ENCODE measurements around the gene GNG7. TPM values are rescaled to one million over a fixed set of nuclear protein-coding genes. Genes with fewer than 3 reads are reported as not detected.
"Not testable (repeated sequence)": the region's sequence is repeated elsewhere in the genome, so short reads cannot be mapped to it uniquely, and the experiment has no call there.

The GNG7 gene
- total RNA-seq, 2 donors from 2014 or later, result 2.1 to 4.5 TPM

GRCh38 chr19:2507109-2507508 lies 195.4 kb downstream of the GNG7 start:
- H3K27me3 Mint-ChIP-seq, result no peaks in the 10 kb centered on the region
- peak overlapping the region; percentile 21 for H3K4me3 Mint-ChIP-seq
- no peaks in the 10 kb centered on the region for H3K9me3 ChIP-seq (ENCODE audit: control insufficient read depth, low read length, poor library complexity, severe bottlenecking)
- no peaks in the 10 kb centered on the region for H3K36me3 Mint-ChIP-seq (ENCODE audit: low read depth)
- peaks cover 21% of the 10 kb centered on the region for H3K4me1 Mint-ChIP-seq
- peak; percentile 55 for ATAC-seq
- no peak overlapping the region for H3K27ac Mint-ChIP-seq
- no peak for DNase-seq

GRCh38 chr19:2506656-2507055 lies 195.8 kb downstream of the GNG7 start:
- DNase-seq; ATAC-seq; H3K27me3 Mint-ChIP-seq; H3K36me3 Mint-ChIP-seq (ENCODE audit: low read depth); H3K27ac Mint-ChIP-seq; H3K9me3 ChIP-seq (ENCODE audit: control insufficient read depth, low read length, poor library complexity, severe bottlenecking); H3K4me3 Mint-ChIP-seq: not testable (repeated sequence)
- H3K4me1 Mint-ChIP-seq, result peaks cover 21% of the 10 kb centered on the region

- Mint-ChIP-seq H3K27ac (peak overlapping the region; percentile 96), H3K4me3 (peak overlapping the region; percentile 78), H3K27me3 (no peaks in the 10 kb centered on the region), H3K4me1 (peaks cover 21% of the 10 kb centered on the region), H3K36me3 (ENCODE audit: low read depth) (no peaks in the 10 kb centered on the region)
- ATAC-seq (peak; percentile 89), DNase-seq (peak; percentile 40 to 66 (median 41))
- H3K9me3 ChIP-seq (ENCODE audit: control insufficient read depth, low read length, poor library complexity, severe bottlenecking), result no peaks in the 10 kb centered on the region
Measured at GRCh38 chr19:2503521-2504109, 198.9 kb downstream of the GNG7 start.

GRCh38 chr19:2500841-2501261 lies 201.6 kb downstream of the GNG7 start:
- Mint-ChIP-seq H3K27ac (no peak overlapping the region), H3K4me3 (no peak overlapping the region), H3K4me1 (peaks cover 18% of the 10 kb centered on the region), H3K27me3 (no peaks in the 10 kb centered on the region), H3K36me3 (ENCODE audit: low read depth) (no peaks in the 10 kb centered on the region)
- no peaks in the 10 kb centered on the region for H3K9me3 ChIP-seq (ENCODE audit: control insufficient read depth, low read length, poor library complexity, severe bottlenecking)
- DNase-seq (no peak), ATAC-seq (no peak)

GRCh38 chr19:2500156-2500555 lies 202.3 kb downstream of the GNG7 start:
- ATAC-seq, result no peak
- Mint-ChIP-seq H3K27me3 (no peaks in the 10 kb centered on the region), H3K27ac (peak overlapping the region; percentile 3), H3K4me3 (no peak overlapping the region), H3K36me3 (ENCODE audit: low read depth) (no peaks in the 10 kb centered on the region), H3K4me1 (peaks cover 20% of the 10 kb centered on the region)
- no peak for DNase-seq
- H3K9me3 ChIP-seq (ENCODE audit: control insufficient read depth, low read length, poor library complexity, severe bottlenecking), result no peaks in the 10 kb centered on the region

- no peak overlapping the region for H3K4me3 Mint-ChIP-seq
- peaks cover 19% of the 10 kb centered on the region for H3K4me1 Mint-ChIP-seq
- H3K27ac Mint-ChIP-seq, result no peak overlapping the region
- no peaks in the 10 kb centered on the region for H3K27me3 Mint-ChIP-seq
- no peaks in the 10 kb centered on the region for H3K9me3 ChIP-seq (ENCODE audit: control insufficient read depth, low read length, poor library complexity, severe bottlenecking)
- DNase-seq (no peak), ATAC-seq (no peak)
- no peaks in the 10 kb centered on the region for H3K36me3 Mint-ChIP-seq (ENCODE audit: low read depth)
Measured at GRCh38 chr19:2497186-2497585, 205.3 kb downstream of the GNG7 start.

GRCh38 chr19:2495651-2496316 lies 206.7 kb downstream of the GNG7 start:
- no peak for DNase-seq

GRCh38 chr19:2495130-2495641 lies 207.3 kb downstream of the GNG7 start:
- DNase-seq (peak in 1 of 3 donors; percentile 13), ATAC-seq (peak; percentile 48)
- Mint-ChIP-seq H3K4me3 (peak overlapping the region; percentile 84), H3K27ac (no peak overlapping the region), H3K36me3 (ENCODE audit: low read depth) (no peaks in the 10 kb centered on the region), H3K27me3 (peaks cover 8% of the 10 kb centered on the region), H3K4me1 (peaks cover 19% of the 10 kb centered on the region)
- H3K9me3 ChIP-seq (ENCODE audit: control insufficient read depth, low read length, poor library complexity, severe bottlenecking), result no peaks in the 10 kb centered on the region

More at GRCh38 chr19:2495651-2496316, 206.7 kb downstream of the GNG7 start:
- ATAC-seq, result no peak
- peak overlapping the region; percentile 73 for H3K4me3 Mint-ChIP-seq
- H3K27me3 Mint-ChIP-seq, result peaks cover 6% of the 10 kb centered on the region
- H3K36me3 Mint-ChIP-seq (ENCODE audit: low read depth), result no peaks in the 10 kb centered on the region
- peak overlapping the region; percentile 82 for H3K27ac Mint-ChIP-seq
- peaks cover 19% of the 10 kb centered on the region for H3K4me1 Mint-ChIP-seq
- H3K9me3 ChIP-seq (ENCODE audit: control insufficient read depth, low read length, poor library complexity, severe bottlenecking), result no peaks in the 10 kb centered on the region

GRCh38 chr19:2494447-2495129 lies 207.9 kb downstream of the GNG7 start:
- no peak overlapping the region for H3K27ac Mint-ChIP-seq
- peak overlapping the region; percentile 84 for H3K4me3 Mint-ChIP-seq
- ATAC-seq (peak; percentile 80), DNase-seq (peak; percentile 19 to 64 (median 60))
- no peaks in the 10 kb centered on the region for H3K9me3 ChIP-seq (ENCODE audit: control insufficient read depth, low read length, poor library complexity, severe bottlenecking)
- peaks cover 11% of the 10 kb centered on the region for H3K27me3 Mint-ChIP-seq
- peaks cover 22% of the 10 kb centered on the region for H3K4me1 Mint-ChIP-seq
- no peaks in the 10 kb centered on the region for H3K36me3 Mint-ChIP-seq (ENCODE audit: low read depth)

- Mint-ChIP-seq H3K4me1 (peaks cover 24% of the 10 kb centered on the region), H3K27ac (no peak overlapping the region), H3K27me3 (peaks cover 12% of the 10 kb centered on the region), H3K36me3 (ENCODE audit: low read depth) (no peaks in the 10 kb centered on the region), H3K4me3 (peak overlapping the region; percentile 84)
- DNase-seq (no peak), ATAC-seq (no peak)
- H3K9me3 ChIP-seq (ENCODE audit: control insufficient read depth, low read length, poor library complexity, severe bottlenecking), result no peaks in the 10 kb centered on the region
Measured at GRCh38 chr19:2494084-2494446, 208.4 kb downstream of the GNG7 start.

- not testable (repeated sequence) for ATAC-seq; H3K36me3 Mint-ChIP-seq (ENCODE audit: low read depth); DNase-seq; H3K9me3 ChIP-seq (ENCODE audit: control insufficient read depth, low read length, poor library complexity, severe bottlenecking); H3K27ac Mint-ChIP-seq
- H3K4me1 Mint-ChIP-seq, result peaks cover 29% of the 10 kb centered on the region
- H3K27me3 Mint-ChIP-seq, result peaks cover 12% of the 10 kb centered on the region
- peak overlapping the region; percentile 84 for H3K4me3 Mint-ChIP-seq
Measured at GRCh38 chr19:2493448-2493847, 209.0 kb downstream of the GNG7 start.

GRCh38 chr19:2492870-2493269 lies 209.6 kb downstream of the GNG7 start:
- no peaks in the 10 kb centered on the region for H3K9me3 ChIP-seq (ENCODE audit: control insufficient read depth, low read length, poor library complexity, severe bottlenecking)
- H3K4me1 Mint-ChIP-seq, result peaks cover 29% of the 10 kb centered on the region
- no peak overlapping the region for H3K27ac Mint-ChIP-seq
- H3K36me3 Mint-ChIP-seq (ENCODE audit: low read depth), result no peaks in the 10 kb centered on the region
- peak overlapping the region; percentile 7 for H3K4me3 Mint-ChIP-seq
- ATAC-seq (no peak), DNase-seq (no peak)
- peaks cover 12% of the 10 kb centered on the region for H3K27me3 Mint-ChIP-seq

GRCh38 chr19:2491130-2491801 lies 211.2 kb downstream of the GNG7 start:
- Mint-ChIP-seq H3K36me3 (ENCODE audit: low read depth) (no peaks in the 10 kb centered on the region), H3K4me3 (peak overlapping the region; percentile 57), H3K4me1 (peaks cover 27% of the 10 kb centered on the region), H3K27ac (no peak overlapping the region), H3K27me3 (peaks cover 12% of the 10 kb centered on the region)
- DNase-seq, result no peak
- no peak for ATAC-seq
- no peaks in the 10 kb centered on the region for H3K9me3 ChIP-seq (ENCODE audit: control insufficient read depth, low read length, poor library complexity, severe bottlenecking)
